Astrocyte (in vitro differentiated cells and primary cell): ENCODE data around the gene ZNF787. TPM values are rescaled to one million over a fixed set of nuclear protein-coding genes. Genes with fewer than 3 reads are reported as not detected.
A peak's percentile ranks its signal among the peaks of the same experiment; 100 is the strongest.

ENCODE experiments used
- DNase-seq: peaks from one replicate; pipeline ENCODE4 v3.0.0-alpha.2; 2010; ENCODE audit warnings: low read depth
- FAIRE-seq: peaks from 2 replicates; lab custom pipeline; 2011; peaks lifted over from hg19 to GRCh38; lab: Jason Lieb, UNC
- H2AFZ ChIP-seq: 2 replicates; pipeline ENCODE4 v1.6.0; 2012; ENCODE audit warnings: low read depth, low read length, inconsistent platforms
- H3K27ac ChIP-seq: 2 replicates; pipeline ENCODE4 v1.5.1; 2011; ENCODE audit warnings: low read depth, low read length, inconsistent platforms
- H3K27me3 ChIP-seq: 2 replicates; pipeline ENCODE4 v1.6.0; 2011; ENCODE audit warnings: low read length, inconsistent platforms; ENCODE audit not compliant: insufficient read depth
- H3K36me3 ChIP-seq: 2 replicates; pipeline ENCODE4 v1.5.1; 2011; ENCODE audit warnings: low read length, inconsistent platforms; ENCODE audit not compliant: insufficient read depth
- H3K4me1 ChIP-seq: 2 replicates; pipeline ENCODE4 v1.5.1; 2011; ENCODE audit warnings: low read length, inconsistent platforms; ENCODE audit not compliant: insufficient read depth
- H3K4me2 ChIP-seq: 2 replicates; pipeline ENCODE4 v1.6.0; 2012; ENCODE audit warnings: low read length, inconsistent platforms
- H3K4me3 ChIP-seq: 2 replicates; pipeline ENCODE4 v1.5.1; 2011; ENCODE audit warnings: low read depth, mild to moderate bottlenecking, low read length, inconsistent platforms; ENCODE audit not compliant: insufficient read depth
- H3K79me2 ChIP-seq: 2 replicates; pipeline ENCODE4 v1.6.0; 2012; ENCODE audit warnings: mild to moderate bottlenecking, low read length, inconsistent platforms; ENCODE audit not compliant: insufficient read depth
- H3K9ac ChIP-seq: 2 replicates; pipeline ENCODE4 v1.6.0; 2012; ENCODE audit warnings: mild to moderate bottlenecking, low read length, inconsistent platforms
- H3K9me3 ChIP-seq: 2 replicates; pipeline ENCODE4 v1.5.1; 2012; ENCODE audit warnings: low read depth, mild to moderate bottlenecking, low read length, inconsistent platforms; ENCODE audit not compliant: insufficient read depth
- H4K20me1 ChIP-seq: 2 replicates; pipeline ENCODE4 v1.6.0; 2012; ENCODE audit warnings: low read length, inconsistent platforms; ENCODE audit not compliant: insufficient read depth
- H3K27ac Mint-ChIP-seq: one replicate; pipeline ENCODE4 v1.8.0; 2021; ENCODE audit warnings: mild to moderate bottlenecking, mixed read lengths; ENCODE audit not compliant: unreplicated experiment
- H3K27me3 Mint-ChIP-seq: one replicate; pipeline ENCODE4 v1.8.0; 2021; ENCODE audit warnings: low read depth, mixed read lengths; ENCODE audit not compliant: unreplicated experiment
- H3K36me3 Mint-ChIP-seq: one replicate; pipeline ENCODE4 v1.8.0; 2021; ENCODE audit warnings: low read depth, mixed read lengths; ENCODE audit not compliant: unreplicated experiment
- H3K4me1 Mint-ChIP-seq: one replicate; pipeline ENCODE4 v1.8.0; 2021; ENCODE audit warnings: low read depth, mixed read lengths; ENCODE audit not compliant: unreplicated experiment
- H3K4me3 Mint-ChIP-seq: one replicate; pipeline ENCODE4 v1.8.0; 2021; ENCODE audit warnings: mild to moderate bottlenecking, moderate library complexity, mixed read lengths; ENCODE audit not compliant: unreplicated experiment
- H3K9me3 Mint-ChIP-seq: one replicate; pipeline ENCODE4 v1.8.0; 2021; ENCODE audit warnings: mild to moderate bottlenecking, mixed read lengths; ENCODE audit not compliant: unreplicated experiment
- CTCF ChIP-seq: IDR thresholded peaks from 2 replicates; pipeline ENCODE4 v1.5.1; 2011; ENCODE audit warnings: low read depth, mild to moderate bottlenecking, inconsistent platforms, low read length, moderate library complexity; ENCODE audit not compliant: insufficient read depth
- EZH2 ChIP-seq: IDR thresholded peaks from 2 replicates; pipeline ENCODE4 v1.6.1; 2012; ENCODE audit warnings: mild to moderate bottlenecking, low read length, inconsistent platforms; ENCODE audit not compliant: insufficient read depth
- total RNA-seq: library from RNA; stranded (reverse); gene quantifications from 2 replicates; pipeline ENCODE4 v1.2.1, GENCODE V29; 2021

ZNF787 gene
- total RNA-seq, 1 donor from 2014 or later = 36.3 TPM

GRCh38 chr19:56144831-56145230 is 23.7 kb upstream of the ZNF787 start:
- H3K9me3 ChIP-seq = no peaks in the 10 kb centered on the region
- H3K4me2 ChIP-seq = no peak overlapping the region
- TF ChIP-seq CTCF (no peak), EZH2 (no peak)
- peaks cover 2% of the 10 kb centered on the region for H3K9me3 Mint-ChIP-seq
- no peaks in the 10 kb centered on the region for H3K27me3 Mint-ChIP-seq
- H3K36me3 ChIP-seq = no peaks in the 10 kb centered on the region
- H3K4me1 ChIP-seq = peaks cover 6% of the 10 kb centered on the region
- DNase-seq (no peak), FAIRE-seq (no peak)
- no peak overlapping the region for H3K9ac ChIP-seq
- no peak overlapping the region for H3K4me3 ChIP-seq
- no peak overlapping the region for H3K4me3 Mint-ChIP-seq
- peaks cover 20% of the 10 kb centered on the region for H4K20me1 ChIP-seq
- peaks cover 9% of the 10 kb centered on the region for H3K36me3 Mint-ChIP-seq
- H2AFZ ChIP-seq = no peak overlapping the region
- H3K79me2 ChIP-seq = peaks cover 42% of the 10 kb centered on the region
- H3K4me1 Mint-ChIP-seq = peaks cover 9% of the 10 kb centered on the region
- H3K27me3 ChIP-seq = no peaks in the 10 kb centered on the region
- H3K27ac ChIP-seq = no peak overlapping the region
- H3K27ac Mint-ChIP-seq = no peak overlapping the region

GRCh38 chr19:56144376-56144775 is 23.3 kb upstream of the ZNF787 start:
- no peak for FAIRE-seq
- Histone ChIP-seq H3K9me3 (no peaks in the 10 kb centered on the region), H3K4me3 (no peak overlapping the region), H4K20me1 (peaks cover 16% of the 10 kb centered on the region), H2AFZ (no peak overlapping the region), H3K9ac (no peak overlapping the region), H3K79me2 (peaks cover 38% of the 10 kb centered on the region), H3K27ac (no peak overlapping the region), H3K36me3 (no peaks in the 10 kb centered on the region), H3K4me1 (peaks cover 8% of the 10 kb centered on the region), H3K27me3 (no peaks in the 10 kb centered on the region), H3K4me2 (no peak overlapping the region)
- no peak for TF ChIP-seq EZH2
- H3K9me3 Mint-ChIP-seq = no peaks in the 10 kb centered on the region
- H3K4me1 Mint-ChIP-seq = peaks cover 9% of the 10 kb centered on the region
- H3K27me3 Mint-ChIP-seq = no peaks in the 10 kb centered on the region
- peaks cover 5% of the 10 kb centered on the region for H3K36me3 Mint-ChIP-seq
- DNase-seq = no peak
- H3K27ac Mint-ChIP-seq = no peak overlapping the region
- H3K4me3 Mint-ChIP-seq = no peak overlapping the region

- Histone ChIP-seq H3K4me3 (no peak overlapping the region), H3K9me3 (no peaks in the 10 kb centered on the region), H3K27me3 (no peaks in the 10 kb centered on the region), H3K9ac (no peak overlapping the region), H3K36me3 (no peaks in the 10 kb centered on the region), H3K79me2 (peaks cover 38% of the 10 kb centered on the region), H2AFZ (no peak overlapping the region), H3K4me2 (peak overlapping the region; percentile 3), H3K4me1 (peaks cover 8% of the 10 kb centered on the region), H3K27ac (no peak overlapping the region), H4K20me1 (peaks cover 15% of the 10 kb centered on the region)
- Mint-ChIP-seq H3K27ac (no peak overlapping the region), H3K36me3 (peaks cover under 1% of the 10 kb centered on the region), H3K9me3 (no peaks in the 10 kb centered on the region), H3K4me1 (peaks cover 9% of the 10 kb centered on the region), H3K27me3 (no peaks in the 10 kb centered on the region), H3K4me3 (peak overlapping the region; percentile 84)
- TF ChIP-seq EZH2 = no peak
- TF ChIP-seq CTCF = no peak
- DNase-seq = no peak
- no peak for FAIRE-seq
These were observed 21.9 kb upstream of the ZNF787 start for GRCh38 chr19:56142897-56143434.
